Activated CD4-positive, alpha-beta T cell treated with anti-CD3 and anti-CD28 coated beads for 36 hours (primary cell): Measurements from ENCODE around the gene LAYN. TPM values are rescaled to one million over a fixed set of nuclear protein-coding genes. Genes with fewer than 3 reads are reported as not detected.

Experiments
- ATAC-seq: fragments of 200-7000 bp; cut with Tn5 transposase; one replicate; pipeline ENCODE4 v1.10.0; 2021; ENCODE audit warnings: mild to moderate bottlenecking, moderate library complexity
- CTCF ChIA-PET: fragments of 350-600 bp; sonication (Branson Sonifier 250); formaldehyde crosslinking; loops from one replicate; lab custom pipeline; 2021; ENCODE audit warnings: antibody characterized with exemption; lab: Charles Lee
- POLR2A ChIA-PET: fragments of 350-600 bp; sonication (Branson Sonifier 250); formaldehyde crosslinking; loops from one replicate; lab custom pipeline; 2021; ENCODE audit warnings: antibody characterized with exemption, inconsistent platforms; lab: Charles Lee
- DNase-seq: peaks from one replicate; pipeline ENCODE4 v3.0.0-alpha.2; 2020
- H3K27ac Mint-ChIP-seq: one replicate; pipeline ENCODE4 v1.8.0; 2021; ENCODE audit warnings: mixed read lengths
- H3K27me3 Mint-ChIP-seq: one replicate; pipeline ENCODE4 v1.8.0; 2021; ENCODE audit warnings: mixed read lengths
- H3K36me3 Mint-ChIP-seq: one replicate; pipeline ENCODE4 v1.8.0; 2021; ENCODE audit warnings: low read depth, mixed read lengths
- H3K4me1 Mint-ChIP-seq: one replicate; pipeline ENCODE4 v1.8.0; 2021; ENCODE audit warnings: mixed read lengths
- H3K4me3 Mint-ChIP-seq: one replicate; pipeline ENCODE4 v1.8.0; 2021; ENCODE audit warnings: mild to moderate bottlenecking, moderate library complexity, mixed read lengths
- H3K9me3 Mint-ChIP-seq: one replicate; pipeline ENCODE4 v1.8.0; 2021; ENCODE audit warnings: low read depth, mixed read lengths
- intact Hi-C, 2 experiments: fragments of 100-400 bp; cut with DNase I in 1 of 2; cut with micrococcal nuclease in 1 of 2; formaldehyde crosslinking; loops; one replicate each; pipeline versions ENCODE4 v1.14.2 to v1.15.1; 2022 to 2024; cut with DNase I, micrococcal nuclease
- total RNA-seq, 2 experiments: library from RNA; stranded (reverse); gene quantifications; one replicate each; pipeline ENCODE4 v1.2.3, GENCODE V29; 2021

Gene LAYN
- total RNA-seq, 2 experiments from 2014 or later = 5.5 to 5.6 TPM

- DNase-seq (no peak), ATAC-seq (peak; percentile 44)
- CTCF ChIA-PET = interaction anchor here (0.5 kb wide), 1 partner anchor 339 kb away, joined by 3 read pairs; no protein-coding TSS in a partner anchor
- intact Hi-C loops = loop anchor here (2.0 to 5.0 kb wide), 4 partner anchors 16 to 1184 kb away; partner anchors contain the start of genes POU2AF1 (in 2 of the 2) and HOATZ (in 1 of the 2)
- H3K4me1 Mint-ChIP-seq = peaks cover 49% of the 10 kb centered on the region
- no peak overlapping the region for H3K4me3 Mint-ChIP-seq
- H3K27ac Mint-ChIP-seq = peak overlapping the region; percentile 29
- POLR2A ChIA-PET = interaction anchor here (0.9 to 1.6 kb wide), 3 partner anchors 8 to 18 kb away, joined by 4 to 5 read pairs (median 4); partner anchors contain the start of gene LAYN
- no peaks in the 10 kb centered on the region for H3K36me3 Mint-ChIP-seq
- no peaks in the 10 kb centered on the region for H3K9me3 Mint-ChIP-seq
- H3K27me3 Mint-ChIP-seq = peaks cover 8% of the 10 kb centered on the region
These were observed 9.4 kb upstream of the LAYN start for GRCh38 chr11:111531136-111531535.

GRCh38 chr11:111531687-111532364 is 8.7 kb upstream of the LAYN start:
- Mint-ChIP-seq H3K27ac (peak overlapping the region; percentile 59), H3K9me3 (no peaks in the 10 kb centered on the region), H3K36me3 (no peaks in the 10 kb centered on the region), H3K4me1 (peaks cover 43% of the 10 kb centered on the region), H3K27me3 (peaks cover 9% of the 10 kb centered on the region), H3K4me3 (no peak overlapping the region)
- DNase-seq = peak; percentile 88
- intact Hi-C loops = loop anchor here (1.0 to 5.0 kb wide), 5 partner anchors 17 to 1185 kb away; partner anchors contain the start of genes POU2AF1 (in 2 of the 2) and HOATZ (in 1 of the 2)
- ChIA-PET CTCF (interaction anchor here (0.5 to 0.6 kb wide), 2 partner anchors 174 to 338 kb away, joined by 3 to 4 read pairs; no protein-coding TSS in a partner anchor), POLR2A (interaction anchor here (0.9 to 1.6 kb wide), 3 partner anchors 9 to 19 kb away, joined by 4 to 5 read pairs (median 4); partner anchors contain the start of gene LAYN)
- ATAC-seq = peak; percentile 96

- Mint-ChIP-seq H3K4me3 (no peak overlapping the region), H3K4me1 (peaks cover 40% of the 10 kb centered on the region), H3K9me3 (no peaks in the 10 kb centered on the region), H3K36me3 (no peaks in the 10 kb centered on the region), H3K27ac (peak overlapping the region; percentile 59), H3K27me3 (peaks cover 14% of the 10 kb centered on the region)
- intact Hi-C loops = loop anchor here (1.0 to 5.0 kb wide), 3 partner anchors 78 to 1185 kb away; partner anchors contain the start of gene POU2AF1 (in 1 of the 2)
- DNase-seq = no peak
- ChIA-PET CTCF (interaction anchor here (1.4 kb wide), 1 partner anchor 11 kb away, joined by 5 read pairs; no protein-coding TSS in a partner anchor), POLR2A (interaction anchor here (1.0 to 1.6 kb wide), 2 partner anchors 9 to 19 kb away, joined by 4 read pairs; partner anchors contain the start of gene LAYN)
- no peak for ATAC-seq
These were observed 8.2 kb upstream of the LAYN start for GRCh38 chr11:111532365-111532709.

DNA sequence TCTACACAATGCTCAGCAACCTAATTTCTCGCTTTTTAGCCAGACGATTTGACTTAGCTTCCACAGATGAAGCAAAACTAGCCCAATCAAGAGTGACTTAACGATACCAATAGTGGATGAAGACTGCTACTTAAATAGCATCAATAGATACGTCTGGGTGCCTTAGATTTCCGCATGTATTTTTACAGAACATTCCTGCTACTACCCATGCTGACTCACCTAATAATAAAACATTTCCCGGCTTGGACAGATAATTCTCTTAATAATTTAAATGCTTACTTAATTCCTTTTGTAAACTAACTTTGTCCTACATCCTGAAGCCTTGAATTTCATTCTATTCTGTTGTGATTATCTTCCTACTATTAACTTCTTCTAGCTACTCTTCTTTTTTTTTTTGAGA is 5.2 kb upstream of the LAYN start:
- ChIA-PET POLR2A (no interaction called here), CTCF (no interaction called here)
- H3K27ac Mint-ChIP-seq = no peak overlapping the region
- no peak overlapping the region for H3K4me3 Mint-ChIP-seq
- H3K27me3 Mint-ChIP-seq = peaks cover 39% of the 10 kb centered on the region
- H3K4me1 Mint-ChIP-seq = peaks cover 28% of the 10 kb centered on the region
- DNase-seq (no peak), ATAC-seq (no peak)
- intact Hi-C loops = no loop called here
- peaks cover 3% of the 10 kb centered on the region for H3K9me3 Mint-ChIP-seq
- H3K36me3 Mint-ChIP-seq = no peaks in the 10 kb centered on the region

- H3K36me3 Mint-ChIP-seq = no peaks in the 10 kb centered on the region
- H3K27me3 Mint-ChIP-seq = peaks cover 49% of the 10 kb centered on the region
- H3K9me3 Mint-ChIP-seq = peaks cover 3% of the 10 kb centered on the region
- ATAC-seq = no peak
- ChIA-PET POLR2A (no interaction called here), CTCF (interaction anchor here (0.6 kb wide), 1 partner anchor 18 kb away, joined by 3 read pairs; no protein-coding TSS in a partner anchor)
- no peak overlapping the region for H3K27ac Mint-ChIP-seq
- no peak overlapping the region for H3K4me3 Mint-ChIP-seq
- DNase-seq = no peak
- intact Hi-C loops = no loop called here
- peaks cover 27% of the 10 kb centered on the region for H3K4me1 Mint-ChIP-seq
These were observed 3.1 kb upstream of the LAYN start for GRCh38 chr11:111537336-111537860.

DNA sequence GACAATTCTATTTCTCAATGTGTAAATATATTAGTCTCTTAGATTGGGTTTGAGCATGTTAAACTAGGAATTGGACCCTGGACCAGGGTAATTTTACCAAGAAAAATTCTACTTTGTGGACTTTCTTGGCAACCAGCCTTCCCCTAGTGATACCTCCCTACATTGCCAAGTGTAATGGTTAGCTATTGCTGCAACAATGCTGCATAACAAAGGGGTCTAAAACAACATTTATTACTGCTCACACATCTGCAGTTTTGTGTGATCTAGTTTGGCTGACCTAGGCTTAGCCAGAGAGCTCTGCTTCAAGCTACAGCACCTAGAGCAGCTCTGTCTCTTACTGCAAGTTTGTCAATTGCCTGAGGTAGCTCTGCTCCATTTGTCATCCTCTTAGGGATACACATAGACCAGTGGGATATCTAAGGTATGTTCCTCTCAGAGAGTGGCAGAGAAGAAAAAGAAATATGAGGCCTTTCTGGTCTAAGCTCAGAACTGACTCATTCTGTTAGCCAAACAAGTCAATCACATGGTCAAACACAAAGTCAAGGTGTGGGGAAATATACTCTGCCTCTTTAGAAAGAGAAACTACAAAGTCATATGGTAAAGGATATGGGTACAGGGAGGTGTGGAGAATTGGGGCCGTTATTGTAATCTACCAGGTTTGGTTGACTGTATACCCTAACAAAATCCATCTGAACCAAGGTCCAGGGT is 2.0 kb upstream of the LAYN start:
- Mint-ChIP-seq H3K27ac (peak overlapping the region; percentile 83), H3K4me3 (no peak overlapping the region), H3K36me3 (no peaks in the 10 kb centered on the region), H3K4me1 (peaks cover 27% of the 10 kb centered on the region), H3K9me3 (peaks cover 3% of the 10 kb centered on the region), H3K27me3 (peaks cover 54% of the 10 kb centered on the region)
- CTCF ChIA-PET = interaction anchor here (0.5 to 0.8 kb wide), 3 partner anchors 25 to 536 kb away, joined by 3 read pairs; no protein-coding TSS in a partner anchor
- intact Hi-C loops = loop anchor here in 1 of 2 experiments (1.0 kb wide), 1 partner anchor 10 kb away; no protein-coding TSS in a partner anchor
- ATAC-seq (peak; percentile 74), DNase-seq (no peak)
- POLR2A ChIA-PET = interaction anchor here (0.5 kb wide), 1 partner anchor 42 kb away, joined by 5 read pairs; no protein-coding TSS in a partner anchor

DNA sequence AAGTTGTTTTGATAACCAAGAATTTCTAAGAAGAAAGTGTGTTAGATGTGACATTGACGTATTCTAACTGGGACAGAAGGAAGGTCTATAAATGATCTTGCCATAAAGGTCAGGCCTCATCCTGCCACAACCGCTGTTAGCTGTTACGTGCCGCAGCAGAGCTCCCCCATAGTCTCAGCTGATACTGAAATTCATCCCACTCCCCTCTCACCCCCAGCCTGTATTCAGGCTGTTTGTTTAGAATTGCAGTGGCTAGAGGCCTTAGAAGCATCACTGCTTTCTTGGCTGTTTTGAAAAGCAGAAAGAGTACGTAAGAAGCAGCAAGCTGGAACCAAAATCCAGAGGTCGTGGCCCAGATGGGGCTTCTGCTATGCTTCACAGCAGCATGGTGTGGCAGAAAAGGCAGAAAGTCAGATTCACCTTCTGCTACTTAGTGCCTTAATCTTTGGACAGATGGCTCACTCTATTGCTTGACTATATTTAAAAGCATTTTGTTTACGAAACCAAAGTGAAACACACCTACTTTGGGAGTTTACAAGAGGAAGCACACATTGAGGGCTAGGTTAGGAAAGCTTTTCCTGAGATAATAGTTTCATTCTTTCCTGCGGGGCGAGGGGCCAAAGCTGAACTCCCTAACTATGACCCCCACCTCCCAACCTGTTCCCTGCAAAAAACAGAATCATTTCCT is 950 bp upstream of the LAYN start:
- ATAC-seq (peak; percentile 56), DNase-seq (peak; percentile 57)
- peak overlapping the region; percentile 68 for H3K27ac Mint-ChIP-seq
- ChIA-PET POLR2A (interaction anchor here (0.5 to 0.6 kb wide), 2 partner anchors 35 to 43 kb away, joined by 3 to 5 read pairs; no protein-coding TSS in a partner anchor), CTCF (no interaction called here)
- H3K4me1 Mint-ChIP-seq = peaks cover 27% of the 10 kb centered on the region
- H3K9me3 Mint-ChIP-seq = peaks cover 3% of the 10 kb centered on the region
- H3K4me3 Mint-ChIP-seq = peak overlapping the region; percentile 34
- H3K27me3 Mint-ChIP-seq = peaks cover 51% of the 10 kb centered on the region
- no peaks in the 10 kb centered on the region for H3K36me3 Mint-ChIP-seq
- intact Hi-C loops = loop anchor here in 1 of 2 experiments (1.0 kb wide), 1 partner anchor 11 kb away; no protein-coding TSS in a partner anchor

DNA sequence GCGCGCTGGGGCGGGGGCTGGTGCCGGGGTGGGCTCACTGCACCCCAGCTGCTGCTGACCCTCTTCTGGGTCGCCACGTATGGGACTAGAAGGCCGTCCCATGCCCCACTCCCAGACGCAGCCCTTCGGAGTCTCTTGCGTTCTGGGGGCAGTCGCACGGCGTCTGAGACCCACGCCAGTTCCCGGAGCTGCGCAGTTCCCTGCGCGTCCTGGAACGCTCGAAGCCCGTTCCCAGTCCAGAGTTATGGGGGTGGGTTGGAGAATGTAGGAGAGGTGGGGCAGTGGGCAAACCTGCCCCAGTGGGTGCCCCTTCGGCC is 375 bp downstream of the LAYN start:
- ATAC-seq (no peak), DNase-seq (no peak)
- H3K27ac Mint-ChIP-seq = no peak overlapping the region
- no peaks in the 10 kb centered on the region for H3K36me3 Mint-ChIP-seq
- H3K27me3 Mint-ChIP-seq = peaks cover 53% of the 10 kb centered on the region
- peaks cover 3% of the 10 kb centered on the region for H3K9me3 Mint-ChIP-seq
- peak overlapping the region; percentile 68 for H3K4me3 Mint-ChIP-seq
- CTCF ChIA-PET = no interaction called here
- POLR2A ChIA-PET = interaction anchor here (1.3 kb wide), 1 partner anchor 9 kb away, joined by 4 read pairs; no protein-coding TSS in a partner anchor
- intact Hi-C loops = no loop called here
- H3K4me1 Mint-ChIP-seq = peaks cover 27% of the 10 kb centered on the region

- DNase-seq (peak; percentile 23), ATAC-seq (no peak)
- Mint-ChIP-seq H3K9me3 (peaks cover 3% of the 10 kb centered on the region), H3K27me3 (peaks cover 54% of the 10 kb centered on the region), H3K4me3 (peak overlapping the region; percentile 68), H3K27ac (peak overlapping the region; percentile 44), H3K36me3 (no peaks in the 10 kb centered on the region), H3K4me1 (peaks cover 27% of the 10 kb centered on the region)
- CTCF ChIA-PET = interaction anchor here (0.7 to 1.2 kb wide), 5 partner anchors 11 to 615 kb away, joined by 3 read pairs; no protein-coding TSS in a partner anchor
- intact Hi-C loops = no loop called here
- POLR2A ChIA-PET = interaction anchor here (1.3 kb wide), 1 partner anchor 10 kb away, joined by 4 read pairs; no protein-coding TSS in a partner anchor
These were observed 938 bp downstream of the LAYN start for GRCh38 chr11:111541254-111542061.
